Left renal pelvis (tissue), 4 donors: Measurements from ENCODE around the gene PAIP1. TPM values are rescaled to one million over a fixed set of nuclear protein-coding genes. Genes with fewer than 3 reads are reported as not detected.

Experiments
- polyA plus RNA-seq, 4 donors: library from polyadenylated mRNA; unstranded; fragments of 120-200 nt; gene quantifications; one replicate each; pipeline ENCODE4 v1.2.1, GENCODE V29; 2013; ENCODE audit not compliant: insufficient read length in 4 of 4

Gene PAIP1
- polyA plus RNA-seq, 4 donors, result 118 to 184 (median 151) TPM

Other genes starting within 250 kb of the PAIP1 start
- 100 to 1,000 TPM in 3 of 4 donors, 10 to 100 TPM in 1; 68.6 to 135 (median 121) TPM for gene HMGCS1, start 243.7 kb downstream of the PAIP1 start, polyA plus RNA-seq
- 1 to 10 TPM; 2.8 to 5.7 (median 4.0) TPM for gene CCL28, start 144.7 kb downstream of the PAIP1 start, polyA plus RNA-seq
- gene TMEM267, start 73.2 kb downstream of the PAIP1 start, polyA plus RNA-seq, result 10 to 100 TPM; 16.5 to 22.9 (median 20.8) TPM
- gene C5orf34, start 41.9 kb downstream of the PAIP1 start, polyA plus RNA-seq, result 1 to 10 TPM; 5.2 to 6.0 (median 5.7) TPM
- 100 to 1,000 TPM in 3 of 4 donors, 10 to 100 TPM in 1; 71.8 to 143 (median 114) TPM for gene NNT, start 46.1 kb upstream of the PAIP1 start, polyA plus RNA-seq